GM10266 (cell line): ENCODE measurements around the gene NUDT16L1.
"Not testable (repeated sequence)": the region's sequence is repeated elsewhere in the genome, so short reads cannot be mapped to it uniquely, and the experiment has no call there.

Experiments
- DNase-seq: peaks from one replicate; pipeline ENCODE4 v3.0.0; 2012; ENCODE audit errors: extremely low spot score
- TF ChIP-seq, protein P1 (sequence below): IDR thresholded peaks from 2 replicates; pipeline ENCODE4 v1.5.1; 2012; ENCODE audit warnings: mild to moderate bottlenecking, low read depth; ENCODE audit not compliant: control insufficient read depth, insufficient read depth; ENCODE audit errors: missing control alignments

NUDT16L1 gene

DNA sequence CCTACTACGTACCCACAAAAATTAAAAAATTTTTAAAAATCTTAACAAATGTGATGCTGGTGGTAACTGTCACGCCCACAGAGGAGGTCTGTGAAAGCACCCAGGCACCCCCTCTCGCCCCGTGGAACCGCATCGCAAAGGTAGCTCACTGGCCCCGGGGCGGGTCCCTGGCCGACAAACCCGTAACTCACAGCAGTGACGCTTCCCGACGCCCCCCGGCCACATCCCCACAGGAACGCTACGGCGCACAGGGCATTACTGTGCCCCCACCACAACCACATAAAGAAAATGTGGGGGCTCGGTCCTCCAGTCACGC is 40.3 kb downstream of the NUDT16L1 start:
- TF ChIP-seq, protein P1, sequence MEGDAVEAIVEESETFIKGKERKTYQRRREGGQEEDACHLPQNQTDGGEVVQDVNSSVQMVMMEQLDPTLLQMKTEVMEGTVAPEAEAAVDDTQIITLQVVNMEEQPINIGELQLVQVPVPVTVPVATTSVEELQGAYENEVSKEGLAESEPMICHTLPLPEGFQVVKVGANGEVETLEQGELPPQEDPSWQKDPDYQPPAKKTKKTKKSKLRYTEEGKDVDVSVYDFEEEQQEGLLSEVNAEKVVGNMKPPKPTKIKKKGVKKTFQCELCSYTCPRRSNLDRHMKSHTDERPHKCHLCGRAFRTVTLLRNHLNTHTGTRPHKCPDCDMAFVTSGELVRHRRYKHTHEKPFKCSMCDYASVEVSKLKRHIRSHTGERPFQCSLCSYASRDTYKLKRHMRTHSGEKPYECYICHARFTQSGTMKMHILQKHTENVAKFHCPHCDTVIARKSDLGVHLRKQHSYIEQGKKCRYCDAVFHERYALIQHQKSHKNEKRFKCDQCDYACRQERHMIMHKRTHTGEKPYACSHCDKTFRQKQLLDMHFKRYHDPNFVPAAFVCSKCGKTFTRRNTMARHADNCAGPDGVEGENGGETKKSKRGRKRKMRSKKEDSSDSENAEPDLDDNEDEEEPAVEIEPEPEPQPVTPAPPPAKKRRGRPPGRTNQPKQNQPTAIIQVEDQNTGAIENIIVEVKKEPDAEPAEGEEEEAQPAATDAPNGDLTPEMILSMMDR, result no peak
- DNase-seq, result no peak

DNA sequence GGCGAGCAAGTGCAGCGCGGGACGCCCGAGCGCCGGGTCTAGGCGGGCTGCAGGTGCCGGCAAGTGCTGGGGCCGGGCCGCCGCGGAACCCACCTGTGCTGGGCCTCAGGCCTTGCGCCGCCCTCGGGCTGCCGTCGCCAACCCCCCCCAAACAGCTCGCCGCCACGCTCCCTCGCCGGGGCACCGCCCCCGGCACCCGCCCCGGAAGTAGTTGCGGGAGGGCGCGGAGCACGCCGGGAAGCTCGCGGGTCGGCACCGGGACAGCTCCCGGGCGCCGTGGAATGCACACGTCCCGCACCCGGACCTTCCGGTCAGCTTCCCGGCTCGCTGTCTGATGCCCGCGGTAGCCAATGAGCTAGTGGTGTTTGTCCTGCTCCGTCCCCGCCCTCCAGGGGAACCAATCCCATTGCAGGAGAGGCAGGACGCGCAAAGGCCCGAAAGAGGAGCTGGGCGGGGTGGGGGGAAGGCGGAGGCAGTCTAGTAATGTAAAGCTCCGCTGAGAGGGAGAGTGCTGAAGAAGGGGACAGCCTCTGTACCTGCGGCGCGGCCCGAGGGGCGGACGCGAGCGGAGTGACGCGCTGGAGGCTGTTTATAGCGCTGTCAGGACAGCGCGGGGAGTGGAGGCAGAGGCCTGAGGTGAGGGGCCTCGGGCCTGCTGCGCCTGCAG is 40.8 kb downstream of the NUDT16L1 start, which contains the start of the genes ANKS3 and DNAAF8:
Gene ANKS3 (minus strand): TSS at position 209 of the 667 bp plus-strand sequence. CDS start 4,122 bp downstream, outside the sequence.
Gene DNAAF8 (plus strand): TSS at position 475 of the 667 bp plus-strand sequence. CDS start 1,978 bp downstream, outside the sequence.
- TF ChIP-seq, protein P1, result no peak
- DNase-seq, result peak; percentile 93

DNA sequence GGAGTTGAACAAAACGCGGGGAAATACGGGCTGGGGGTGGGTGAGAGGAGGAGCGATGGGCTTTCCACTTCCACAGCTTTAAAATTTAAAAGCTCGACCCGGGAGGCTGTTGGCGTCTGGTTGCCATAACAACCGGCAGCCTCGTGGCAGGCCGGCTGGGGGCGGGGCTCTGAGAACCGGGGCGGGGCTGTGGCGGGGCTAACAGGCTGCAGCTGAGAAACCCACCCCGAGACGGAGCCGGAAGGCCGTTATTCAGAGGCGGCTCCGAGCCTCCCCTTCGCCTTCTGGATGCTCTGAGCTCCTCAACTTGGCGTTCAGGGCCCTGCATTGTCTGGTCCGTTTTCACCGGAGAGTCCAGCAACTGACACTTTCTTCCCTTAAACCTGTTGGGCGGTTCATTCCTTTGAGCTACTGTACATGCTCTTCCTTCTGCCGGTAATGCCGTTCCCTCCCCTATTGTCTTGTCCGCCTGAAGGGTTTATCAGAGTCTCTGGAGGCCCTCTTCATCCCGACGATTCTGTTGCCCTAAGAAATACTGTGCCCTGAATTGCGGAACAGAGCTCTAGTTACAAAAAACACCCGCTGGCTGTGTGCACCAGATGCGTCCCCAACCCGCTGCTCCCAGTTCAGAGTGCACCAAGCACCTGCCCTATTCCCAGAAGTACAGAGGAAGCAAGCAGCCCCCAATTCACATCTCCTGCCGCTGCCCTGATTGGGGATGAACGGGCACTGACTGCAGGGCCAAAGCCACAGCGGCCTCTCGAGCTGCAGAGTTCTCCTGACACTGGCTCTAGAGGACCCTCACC is 41.6 kb downstream of the NUDT16L1 start:
- TF ChIP-seq, protein P1, result no peak
- DNase-seq, result peak; percentile 96

DNA sequence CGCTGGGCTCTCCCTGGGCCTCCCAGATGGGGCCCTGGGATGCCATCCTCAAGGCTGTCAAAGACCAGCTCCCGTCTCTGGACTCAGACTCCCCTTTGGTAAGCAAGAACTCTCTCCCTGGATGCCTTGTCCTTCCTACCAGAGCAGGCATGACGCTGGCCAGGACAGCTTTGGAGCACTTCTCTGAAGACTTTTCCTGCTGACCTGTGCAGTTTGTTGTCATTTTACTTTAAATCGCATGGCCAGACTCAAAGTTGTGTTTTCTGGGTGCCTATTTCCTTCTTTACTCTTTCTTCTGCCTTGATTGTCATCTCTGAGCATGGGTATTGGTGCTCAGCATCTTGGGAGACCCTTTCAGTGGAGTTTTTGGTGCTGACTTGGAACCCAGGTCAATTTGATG is 43.2 kb downstream of the NUDT16L1 start:
- DNase-seq, result no peak
- TF ChIP-seq, protein P1, result no peak

DNA sequence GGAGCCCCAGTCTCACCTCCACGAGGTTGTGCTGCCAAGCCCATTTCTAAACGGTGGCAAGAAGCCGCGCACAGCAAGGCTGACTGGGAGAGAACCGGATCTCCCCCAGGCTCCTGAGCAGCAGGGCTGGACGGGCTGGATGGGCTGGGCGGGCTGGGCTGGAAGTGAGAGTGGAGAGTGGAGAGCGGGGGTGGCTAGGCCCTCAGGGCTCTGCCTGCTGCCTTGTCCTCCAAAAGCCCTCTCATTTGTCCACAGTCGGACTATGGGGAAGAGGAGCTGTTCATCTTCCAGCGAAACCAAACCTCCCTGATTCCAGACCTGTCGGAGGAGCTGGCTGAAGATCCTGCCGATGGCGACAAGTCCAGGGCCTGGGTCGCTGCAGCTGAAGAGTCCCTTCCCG is 44.2 kb downstream of the NUDT16L1 start:
- TF ChIP-seq, protein P1, result no peak
- DNase-seq, result no peak

DNA sequence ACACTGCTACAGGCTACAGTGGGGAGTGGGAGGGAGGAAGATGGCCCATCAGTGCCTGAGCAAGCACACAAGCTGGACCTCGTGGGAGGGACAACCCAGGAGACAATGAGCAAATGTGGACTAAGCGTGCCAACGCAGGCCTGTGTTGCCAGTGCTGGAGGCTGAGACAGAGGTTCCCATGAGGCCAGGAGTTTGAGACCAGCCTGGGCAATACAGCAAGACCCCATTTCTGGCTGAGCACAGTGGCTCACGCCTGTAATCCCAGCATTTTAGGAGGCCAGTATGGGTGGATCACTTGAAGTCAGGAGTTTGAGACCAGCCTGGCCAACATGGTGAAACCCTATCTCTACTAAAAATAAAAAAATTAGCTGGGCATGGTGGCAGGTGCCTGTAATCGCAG is 45.0 kb downstream of the NUDT16L1 start:
- not testable (repeated sequence) for DNase-seq

DNA sequence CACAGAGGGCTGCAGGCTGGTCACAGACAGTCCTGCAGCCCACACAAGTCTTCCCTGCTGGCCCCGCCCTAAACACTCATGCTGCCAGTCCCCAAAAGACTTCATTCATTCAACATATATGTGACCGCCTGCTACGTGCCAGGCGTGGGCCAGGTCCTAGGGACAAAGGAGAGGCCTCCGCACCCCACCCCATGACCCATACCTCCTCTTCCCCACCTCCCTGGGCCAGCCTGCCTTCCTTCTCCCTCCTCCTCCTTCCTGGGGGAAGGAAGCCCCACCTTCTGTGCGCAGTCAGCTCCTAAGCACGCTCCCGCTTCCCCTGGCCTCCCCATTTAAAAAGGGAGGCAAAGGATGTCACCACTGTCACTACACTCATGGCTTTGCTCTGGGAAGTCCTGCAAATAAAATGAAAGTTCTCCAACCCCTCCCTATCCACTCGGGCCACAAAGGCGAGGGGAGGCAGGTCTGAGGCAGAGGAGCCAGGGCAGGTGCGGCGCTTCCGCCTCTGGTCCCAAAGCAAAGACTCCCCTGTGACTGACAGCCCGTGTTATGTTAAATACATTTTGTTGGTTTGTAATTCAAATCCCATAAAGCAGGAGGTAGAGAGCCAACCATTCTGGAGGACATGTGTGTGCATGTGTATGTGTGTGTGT is 50.0 kb downstream of the NUDT16L1 start:
- TF ChIP-seq, protein P1, result no peak
- no peak for DNase-seq
